Stimulated activated CD8-positive, alpha-beta memory T cell treated with anti-CD3 and anti-CD28 coated beads, Interleukin-4, amount 100 ng/mL, for 48 hours (primary cell): ENCODE data around the gene RPL29.

Experiments
- DNase-seq: peaks from one replicate; pipeline ENCODE4 v3.0.0-alpha.2; 2020

Gene RPL29

GRCh38 chr3:51944451-51945021 is 51.2 kb downstream of the RPL29 start:
- no peak for DNase-seq
